B cell (primary cell): ENCODE measurements around the gene ATP10B. TPM values are rescaled to one million over a fixed set of nuclear protein-coding genes. Genes with fewer than 3 reads are reported as not detected.

Source experiments
- ATAC-seq: fragments of 200-7000 bp; cut with Tn5 transposase; one replicate; pipeline ENCODE4 v1.10.0; 2021; ENCODE audit warnings: low read depth, mild to moderate bottlenecking, moderate number of reproducible peaks, moderate library complexity
- CTCF ChIA-PET: fragments of 350-600 bp; sonication (Branson Sonifier 250); formaldehyde crosslinking; loops from one replicate; lab custom pipeline; 2021; ENCODE audit warnings: antibody characterized with exemption, inconsistent platforms; lab: Charles Lee
- POLR2A ChIA-PET: fragments of 350-600 bp; sonication (Branson Sonifier 250); formaldehyde crosslinking; loops from one replicate; lab custom pipeline; 2021; ENCODE audit warnings: antibody characterized with exemption; lab: Charles Lee
- DNase-seq: peaks from one replicate; pipeline ENCODE4 v3.0.0; 2013
- H2AFZ ChIP-seq: 2 replicates; pipeline ENCODE4 v1.6.1; 2012; ENCODE audit warnings: mild to moderate bottlenecking, low read depth, low read length; ENCODE audit not compliant: insufficient read depth, poor library complexity, severe bottlenecking
- H3K27ac ChIP-seq, 2 donors: 1 replicate in 1 of 2; 2 replicates in 1 of 2; pipeline ENCODE4 v1.5.1; 2012 to 2013; ENCODE audit warnings: low read length in 2 of 2, mild to moderate bottlenecking in 2 of 2, moderate library complexity in 1 of 2
- H3K27me3 ChIP-seq, 4 experiments: fragments of 200-600 bp in 1 of 4; sonication (generic) in 1 of 4; replicated peaks in 1 of 4; 1 replicate in 2 of 4; 2 replicates in 2 of 4; pipeline versions ENCODE4 v1.6.1 to v1.7.0; 2013 to 2016; ENCODE audit warnings: low read length in 3 of 4, mild to moderate bottlenecking in 2 of 4, mixed read lengths in 1 of 4, moderate library complexity in 1 of 4; ENCODE audit not compliant: insufficient read depth in 4 of 4, control insufficient read depth in 3 of 4; ENCODE audit errors: control extremely low read depth in 1 of 4
- H3K36me3 ChIP-seq, 2 experiments: replicated peaks in 1 of 2; 1 replicate in 1 of 2; 2 replicates in 1 of 2; pipeline versions ENCODE4 v1.6.1 to v1.7.1; 2013; ENCODE audit warnings: low read length in 1 of 2; ENCODE audit not compliant: insufficient read depth in 2 of 2, control insufficient read depth in 1 of 2; ENCODE audit errors: control extremely low read depth in 1 of 2, extremely low read depth in 1 of 2
- H3K4me1 ChIP-seq, 2 donors: fragments of 200-600 bp in 1 of 2; sonication (generic) in 1 of 2; 1 replicate in 1 of 2; 2 replicates in 1 of 2; pipeline versions ENCODE4 v1.5.1 to v1.6.1; 2013 to 2017; ENCODE audit warnings: low read length in 2 of 2; ENCODE audit not compliant: control insufficient read depth in 2 of 2, insufficient read depth in 2 of 2
- H3K4me2 ChIP-seq: replicated peaks from 2 replicates; pipeline ENCODE3; 2012; ENCODE audit warnings: mild to moderate bottlenecking, low read depth, low read length; ENCODE audit not compliant: poor library complexity, severe bottlenecking
- H3K4me3 ChIP-seq, 5 experiments: fragments of 200-600 bp in 1 of 5; sonication (generic) in 1 of 5; 1 replicate in 3 of 5; 2 replicates in 2 of 5; pipeline versions ENCODE4 v1.5.1 to v1.7.0; 2011 to 2016; ENCODE audit warnings: low read length in 4 of 5, mild to moderate bottlenecking in 4 of 5, low read depth in 2 of 5, control low read depth in 1 of 5, moderate library complexity in 1 of 5; ENCODE audit not compliant: insufficient read depth in 1 of 5; ENCODE audit errors: control extremely low read depth in 1 of 5, extremely low read depth in 1 of 5
- H3K79me2 ChIP-seq: fragments of 200-600 bp; sonication (generic); one replicate; pipeline ENCODE4 v1.6.0; 2016; ENCODE audit warnings: low read length; ENCODE audit not compliant: control insufficient read depth, insufficient read depth
- H3K9ac ChIP-seq: fragments of 200-600 bp; sonication (generic); 2 replicates; pipeline ENCODE4 v1.6.1; 2017; ENCODE audit warnings: mild to moderate bottlenecking, low read length, moderate library complexity
- H3K9me3 ChIP-seq, 3 donors: one replicate each; pipeline versions ENCODE4 v1.6.1 to v1.7.1; 2013; ENCODE audit warnings: low read length in 2 of 3; ENCODE audit not compliant: control insufficient read depth in 2 of 3, insufficient read depth in 1 of 3; ENCODE audit errors: control extremely low read depth in 1 of 3
- H4K20me1 ChIP-seq: 2 replicates; pipeline ENCODE4 v1.6.0; 2012; ENCODE audit warnings: mild to moderate bottlenecking, low read length; ENCODE audit not compliant: insufficient read depth, control insufficient read depth, poor library complexity, severe bottlenecking
- H3K27ac Mint-ChIP-seq: one replicate; pipeline ENCODE4 v1.8.0; 2021; ENCODE audit warnings: mixed read lengths
- H3K27me3 Mint-ChIP-seq: one replicate; pipeline ENCODE4 v1.8.0; 2021; ENCODE audit warnings: mixed read lengths
- H3K4me1 Mint-ChIP-seq: one replicate; pipeline ENCODE4 v1.8.0; 2021; ENCODE audit warnings: mixed read lengths
- H3K4me3 Mint-ChIP-seq: one replicate; pipeline ENCODE4 v1.8.0; 2021; ENCODE audit warnings: mixed read lengths
- H3K9me3 Mint-ChIP-seq: one replicate; pipeline ENCODE4 v1.8.0; 2022; ENCODE audit warnings: mixed read lengths; ENCODE audit not compliant: insufficient read depth
- CTCF ChIP-seq: fragments of 200-600 bp; IDR thresholded peaks from one replicate; pipeline ENCODE4 v1.8.0; 2022; ENCODE audit warnings: antibody characterized with exemption, mild to moderate bottlenecking
- EZH2 ChIP-seq: IDR thresholded peaks from 2 replicates; pipeline ENCODE4 v1.6.1; 2012; ENCODE audit warnings: borderline replicate concordance, low read depth, mild to moderate bottlenecking, moderate library complexity, low read length; ENCODE audit not compliant: insufficient read depth, poor library complexity, severe bottlenecking
- WGBS: methylation state at CpG from one replicate; pipeline ENCODE4 v1.1.5; 2013; ENCODE audit warnings: missing lambda C conversion rate; ENCODE audit not compliant: insufficient coverage; 5-methylcytosine and 5-hydroxymethylcytosine counted together
- intact Hi-C: fragments of 100-400 bp; cut with micrococcal nuclease; formaldehyde crosslinking; loops from one replicate; pipeline ENCODE4 v1.10.0; 2022
- polyA plus RNA-seq: library from polyadenylated mRNA; depleted of rRNA; stranded (reverse); fragments of >200 nt; gene quantifications from 2 replicates; pipeline ENCODE4 v1.2.3, GENCODE V29; 2012
- total RNA-seq, 2 donors: library from RNA; stranded (reverse); fragments of 120-200 nt in 1 of 2; gene quantifications; 1 replicate in 1 of 2; 2 replicates in 1 of 2; pipeline versions ENCODE4 v1.2.3 to v1.2.4, GENCODE V29; 2013 to 2022

ATP10B gene
- total and polyA plus RNA-seq, 2 donors (not counting 1 experiment from before 2014, with no cell fraction given) = not detected

GRCh38 chr5:160672521-160672920, 179.5 kb downstream of the ATP10B start:
- Histone ChIP-seq H3K27me3 (peaks cover 0 to 6% (median 0%) of the 10 kb centered on the region in 4 experiments), H3K4me2 (no peak overlapping the region), H3K36me3 (no peaks in the 10 kb centered on the region), H3K27ac (no peak overlapping the region), H3K4me1 (no peaks in the 10 kb centered on the region), H3K9me3 (no peaks in the 10 kb centered on the region), H3K9ac (no peak overlapping the region), H2AFZ (no peak overlapping the region), H4K20me1 (no peaks in the 10 kb centered on the region), H3K4me3 (no peak overlapping the region), H3K79me2 (no peaks in the 10 kb centered on the region)
- H3K27ac Mint-ChIP-seq = no peak overlapping the region
- no peak overlapping the region for H3K4me3 Mint-ChIP-seq
- TF ChIP-seq EZH2 = no peak
- no peak for TF ChIP-seq CTCF
- H3K9me3 Mint-ChIP-seq = no peaks in the 10 kb centered on the region
- H3K27me3 Mint-ChIP-seq = peaks cover 27% of the 10 kb centered on the region
- CTCF ChIA-PET = no interaction called here
- WGBS = 58% methylated on average over 2 of the region's 2 CpGs
- ATAC-seq = no peak
- H3K4me1 Mint-ChIP-seq = no peaks in the 10 kb centered on the region
- intact Hi-C loops = no loop called here
- POLR2A ChIA-PET = no interaction called here
- DNase-seq = no peak

GRCh38 chr5:160668356-160668755, 183.7 kb downstream of the ATP10B start:
- H3K4me3 Mint-ChIP-seq = no peak overlapping the region
- H3K4me1 ChIP-seq = no peaks in the 10 kb centered on the region
- H3K36me3 ChIP-seq = no peaks in the 10 kb centered on the region
- H3K27me3 Mint-ChIP-seq = peaks cover 17% of the 10 kb centered on the region
- H3K79me2 ChIP-seq = no peaks in the 10 kb centered on the region
- H2AFZ ChIP-seq = no peak overlapping the region
- no peak overlapping the region for H3K27ac Mint-ChIP-seq
- no peak for TF ChIP-seq EZH2
- no peak for TF ChIP-seq CTCF
- ChIA-PET POLR2A (no interaction called here), CTCF (no interaction called here)
- ATAC-seq (no peak), DNase-seq (no peak)
- no peaks in the 10 kb centered on the region for H3K9me3 ChIP-seq
- H3K9ac ChIP-seq = no peak overlapping the region
- no peaks in the 10 kb centered on the region for H3K9me3 Mint-ChIP-seq
- H3K27ac ChIP-seq = no peak overlapping the region
- intact Hi-C loops = no loop called here
- H4K20me1 ChIP-seq = no peaks in the 10 kb centered on the region
- no peaks in the 10 kb centered on the region for H3K4me1 Mint-ChIP-seq
- no peak overlapping the region for H3K4me3 ChIP-seq
- H3K4me2 ChIP-seq = no peak overlapping the region
- 80% methylated on average over 1 of the region's 2 CpGs for WGBS
- H3K27me3 ChIP-seq = no peaks in the 10 kb centered on the region
